DMS153 treated with DMSO at 0.1 percent for 48 hours (cell line): ENCODE results near the gene DPEP2.
"Not testable (repeated sequence)": the region's sequence is repeated elsewhere in the genome, so short reads cannot be mapped to it uniquely, and the experiment has no call there.

ENCODE experiments used
- DNase-seq: peaks from one replicate; lab custom pipeline; 2025; ENCODE audit not compliant: unreplicated experiment; lab: John Stamatoyannopoulos, UW

The DPEP2 gene

GRCh38 chr16:68009157-68009735, 10.0 kb upstream of the DPEP2 start:
- no peak for DNase-seq

GRCh38 chr16:68005786-68006286, 6.6 kb upstream of the DPEP2 start:
- DNase-seq, result no peak

GRCh38 chr16:68005211-68005610, 5.9 kb upstream of the DPEP2 start:
- DNase-seq, result no peak

GRCh38 chr16:68003031-68003430, 3.7 kb upstream of the DPEP2 start:
- DNase-seq, result no peak

- DNase-seq, result no peak
These were observed 1.2 kb upstream of the DPEP2 start for GRCh38 chr16:68000450-68000849.

- DNase-seq, result no peak
These were observed 701 bp upstream of the DPEP2 start for GRCh38 chr16:67999985-68000384.

- DNase-seq, result not testable (repeated sequence)
These were observed 979 bp downstream of the DPEP2 start for GRCh38 chr16:67998231-67998778.

- no peak for DNase-seq
These were observed 2.6 kb downstream of the DPEP2 start for GRCh38 chr16:67996666-67997065.

- DNase-seq, result no peak
These were observed 3.9 kb downstream of the DPEP2 start for GRCh38 chr16:67995423-67995822.

- DNase-seq, result not testable (repeated sequence)
These were observed 5.3 kb downstream of the DPEP2 start for GRCh38 chr16:67994040-67994408.

GRCh38 chr16:67993207-67994039, 5.9 kb downstream of the DPEP2 start:
- DNase-seq, result peak; percentile 26

- DNase-seq, result no peak
These were observed 6.5 kb downstream of the DPEP2 start for GRCh38 chr16:67992661-67993206.

GRCh38 chr16:67990018-67990386, 9.3 kb downstream of the DPEP2 start:
- DNase-seq, result no peak

- no peak for DNase-seq
These were observed 9.8 kb downstream of the DPEP2 start for GRCh38 chr16:67989322-67990017.

GRCh38 chr16:67988675-67989074, 10.6 kb downstream of the DPEP2 start:
- DNase-seq, result no peak

- DNase-seq, result no peak
These were observed 11.7 kb downstream of the DPEP2 start for GRCh38 chr16:67987460-67988160.

- no peak for DNase-seq
These were observed 12.3 kb downstream of the DPEP2 start for GRCh38 chr16:67986949-67987348.

GRCh38 chr16:67982011-67982696, 17.1 kb downstream of the DPEP2 start:
- no peak for DNase-seq

- DNase-seq, result no peak
These were observed 19.2 kb downstream of the DPEP2 start, which contains the start of gene DPEP3 for GRCh38 chr16:67979955-67980678. Gene DPEP3, minus strand, starts transcription at chr16:67980499. Its CDS starts 119 bp downstream, at chr16:67980380.
